HG03460 (cell line): Measurements from ENCODE around the gene ATP8A1.
"Not testable (repeated sequence)": the region's sequence is repeated elsewhere in the genome, so short reads cannot be mapped to it uniquely, and the experiment has no call there.

Source experiments
- ATAC-seq: cut with Tn5 transposase; IDR thresholded peaks from one replicate; pipeline ENCODE4 v1.9.1; 2021; ENCODE audit not compliant: unreplicated experiment

ATP8A1 gene

GRCh38 chr4:42474406-42474805 lies 182.5 kb downstream of the ATP8A1 start:
- ATAC-seq: no peak

DNA sequence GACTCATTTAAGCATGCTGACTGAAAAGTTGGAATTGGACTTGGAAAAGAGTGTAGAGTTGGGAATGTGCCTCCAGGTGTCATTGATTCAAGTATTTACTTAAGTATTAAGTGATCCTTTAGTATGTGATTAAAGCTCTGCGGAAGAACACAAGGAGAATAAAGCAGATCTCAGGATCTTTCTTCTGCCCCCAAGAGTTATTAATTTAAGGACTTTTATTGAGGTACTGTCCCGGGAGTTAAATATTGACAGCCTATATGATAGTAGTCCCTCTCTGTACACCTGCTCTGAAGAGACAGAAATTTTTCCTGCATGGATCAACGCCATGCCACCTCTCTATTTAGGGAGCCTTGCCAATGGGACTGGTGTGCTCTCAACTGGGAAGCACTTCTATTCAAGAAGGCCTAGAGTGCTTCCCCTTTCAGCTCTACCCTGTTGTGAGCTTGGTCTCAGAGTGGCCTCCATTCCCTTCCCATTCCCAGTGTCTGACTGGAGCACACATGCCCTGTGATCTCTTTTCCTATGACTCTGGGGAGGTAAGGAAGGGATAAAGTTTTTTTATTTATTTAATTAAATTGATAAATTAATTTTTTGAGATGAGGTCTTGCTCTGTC lies 183.7 kb downstream of the ATP8A1 start:
- no peak for ATAC-seq

DNA sequence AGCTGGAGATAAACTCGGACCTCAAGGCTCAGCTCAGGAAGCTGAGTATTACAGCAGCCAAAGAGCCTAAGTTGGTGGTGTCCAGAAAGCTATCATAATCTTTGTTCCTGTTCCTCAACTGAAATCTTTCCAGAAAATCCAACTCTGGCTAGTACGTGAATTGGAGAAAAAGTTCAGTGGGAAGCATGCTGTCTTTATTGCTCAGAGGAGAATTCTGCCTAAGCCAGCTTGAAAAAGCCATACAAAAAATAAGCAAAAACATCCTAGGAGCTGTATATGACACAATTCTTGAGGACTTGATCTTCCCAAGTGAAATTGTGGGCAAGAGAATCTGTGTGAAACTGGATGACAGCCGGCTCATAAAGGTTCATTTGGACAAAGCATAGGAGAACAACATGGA lies 185.0 kb downstream of the ATP8A1 start:
- no peak for ATAC-seq

GRCh38 chr4:42470023-42470422 lies 186.9 kb downstream of the ATP8A1 start:
- no peak for ATAC-seq

GRCh38 chr4:42467777-42468176 lies 189.1 kb downstream of the ATP8A1 start:
- ATAC-seq: not testable (repeated sequence)

DNA sequence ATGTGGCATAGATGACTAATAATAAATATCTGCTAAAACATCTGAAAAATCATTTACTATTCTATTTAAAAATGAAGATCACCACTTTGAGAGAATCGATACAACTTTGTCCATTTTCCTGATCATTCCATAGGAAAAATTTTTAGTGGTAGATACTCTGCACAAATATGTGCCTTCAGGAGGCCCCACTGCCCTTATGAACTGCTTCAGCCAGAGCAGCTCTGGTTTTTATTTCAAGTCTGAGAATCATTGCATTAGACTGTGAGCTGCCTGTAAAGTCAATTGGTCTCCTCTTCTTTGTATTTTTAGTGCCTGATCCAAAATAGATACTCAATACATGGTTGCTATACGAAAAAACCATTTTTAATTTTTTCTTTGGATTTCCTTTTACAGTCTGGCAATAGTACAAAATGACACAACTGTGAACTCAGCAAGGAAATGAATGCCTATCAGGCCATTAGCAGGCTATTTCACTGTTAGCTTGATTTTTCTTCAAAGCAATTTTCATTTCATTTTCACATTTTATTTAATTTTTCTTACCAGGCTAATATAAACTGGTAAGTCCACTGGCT lies 190.5 kb downstream of the ATP8A1 start:
- ATAC-seq: no peak

GRCh38 chr4:42464550-42465094 lies 192.3 kb downstream of the ATP8A1 start:
- ATAC-seq: no peak

- not testable (repeated sequence) for ATAC-seq
Observed at GRCh38 chr4:42461216-42461615, 195.7 kb downstream of the ATP8A1 start.

DNA sequence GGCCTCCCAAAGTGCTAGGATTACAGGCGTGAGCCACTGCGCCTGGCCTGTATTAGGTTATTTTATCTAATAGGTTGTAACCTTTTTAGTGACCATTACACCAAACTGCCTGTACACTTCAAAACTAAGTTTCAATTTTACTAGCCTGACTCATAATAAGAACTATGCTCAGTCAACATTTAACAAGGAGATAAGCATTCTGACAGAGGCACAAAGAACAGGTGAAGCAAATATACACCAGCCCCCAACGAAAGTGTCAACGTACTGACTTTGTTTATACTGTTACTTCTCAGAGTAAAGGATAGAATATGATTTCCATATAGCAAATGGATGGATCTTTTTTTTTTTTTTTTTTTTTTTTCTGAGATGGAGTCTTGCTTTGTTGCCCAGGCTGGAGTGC lies 196.9 kb downstream of the ATP8A1 start:
- ATAC-seq: peak; percentile 79

DNA sequence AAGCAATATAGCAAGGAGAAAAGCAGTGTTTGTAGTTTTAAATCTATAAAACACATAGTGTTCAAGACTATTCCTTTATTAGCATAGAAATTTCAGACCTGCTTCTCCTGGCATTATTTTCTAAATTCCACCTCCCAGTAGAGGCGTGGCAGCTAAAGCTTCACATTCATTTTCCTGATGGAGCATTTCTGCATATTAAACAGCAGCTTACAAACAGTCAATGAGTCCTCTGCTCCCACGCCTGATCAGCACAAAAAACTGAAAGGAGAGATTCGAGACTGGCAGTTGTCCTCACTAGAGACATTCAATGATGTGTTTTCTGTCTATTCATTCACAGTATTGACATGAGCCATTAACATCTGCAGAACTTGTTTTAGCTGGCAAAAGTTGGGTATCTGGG lies 198.2 kb downstream of the ATP8A1 start:
- ATAC-seq: no peak

DNA sequence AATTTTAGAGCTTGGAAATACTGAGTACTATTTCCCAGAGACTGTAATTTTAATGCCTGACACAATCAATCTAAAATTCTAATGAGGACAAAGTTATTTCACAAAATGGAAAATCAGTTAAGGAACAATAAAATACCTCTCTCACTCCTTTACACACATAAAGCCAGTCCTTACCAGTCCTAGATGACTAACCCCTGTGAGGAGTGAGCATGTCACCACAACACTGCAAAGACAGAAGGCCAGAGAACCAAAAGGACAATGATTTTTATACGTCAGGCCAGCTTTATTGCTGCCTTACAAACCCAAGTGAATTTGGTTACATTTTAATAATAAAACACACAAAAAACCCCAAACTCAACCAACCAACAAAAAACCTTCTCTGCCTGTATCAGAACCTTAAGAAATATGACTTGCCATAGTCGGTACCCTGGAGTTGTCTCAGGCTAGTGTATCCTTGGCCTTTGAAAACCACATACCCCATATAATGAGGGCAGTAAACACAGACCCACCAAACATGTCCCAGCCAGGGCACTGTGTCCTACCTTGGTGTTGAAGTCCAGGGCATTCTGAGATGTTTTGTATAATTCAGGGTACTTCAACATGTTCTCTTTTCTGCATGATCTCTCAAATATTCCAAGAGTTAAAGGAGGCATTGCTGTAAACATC lies 202.0 kb downstream of the ATP8A1 start:
- ATAC-seq: no peak

DNA sequence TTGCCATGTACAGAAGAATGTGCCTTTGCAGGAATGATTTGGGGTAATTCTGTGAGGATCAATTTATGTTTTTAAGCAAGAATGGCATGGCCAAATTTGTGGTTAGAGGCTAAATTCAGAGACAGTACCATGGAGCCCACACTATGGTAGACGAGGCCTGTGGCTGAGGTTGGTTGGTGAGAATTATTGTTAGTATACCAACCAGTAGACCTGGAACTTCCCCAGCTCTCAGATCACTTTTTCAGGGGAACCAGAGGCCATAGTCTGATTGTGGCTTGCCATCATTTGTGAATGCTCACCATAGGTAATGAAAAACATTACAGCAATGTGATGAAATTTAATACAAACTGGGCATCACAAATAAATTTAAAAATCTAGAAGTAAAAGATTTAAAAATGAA lies 203.3 kb downstream of the ATP8A1 start:
- ATAC-seq: peak; percentile 77

DNA sequence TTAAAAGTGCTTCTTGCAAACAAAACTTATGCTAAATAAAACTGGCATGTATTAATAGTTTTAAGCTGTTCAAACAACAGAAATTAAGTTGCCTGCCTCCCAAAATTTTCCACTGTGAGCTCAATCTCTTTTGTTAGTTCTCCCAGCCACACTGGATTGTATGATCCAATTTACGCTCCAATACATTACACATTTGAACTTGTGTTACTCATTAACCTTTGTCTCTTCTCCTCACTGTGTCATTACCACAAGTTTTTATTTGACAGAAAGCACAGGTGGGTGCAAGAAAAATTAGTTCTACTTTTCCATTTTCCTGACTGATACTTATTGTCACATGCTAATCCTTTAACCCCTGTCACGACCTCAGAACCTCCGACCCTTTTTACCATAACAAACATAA lies 204.1 kb downstream of the ATP8A1 start:
- ATAC-seq: no peak

- ATAC-seq: no peak
Observed at GRCh38 chr4:42446823-42447222, 210.1 kb downstream of the ATP8A1 start.

- ATAC-seq: no peak
Observed at GRCh38 chr4:42445038-42445437, 211.9 kb downstream of the ATP8A1 start.

DNA sequence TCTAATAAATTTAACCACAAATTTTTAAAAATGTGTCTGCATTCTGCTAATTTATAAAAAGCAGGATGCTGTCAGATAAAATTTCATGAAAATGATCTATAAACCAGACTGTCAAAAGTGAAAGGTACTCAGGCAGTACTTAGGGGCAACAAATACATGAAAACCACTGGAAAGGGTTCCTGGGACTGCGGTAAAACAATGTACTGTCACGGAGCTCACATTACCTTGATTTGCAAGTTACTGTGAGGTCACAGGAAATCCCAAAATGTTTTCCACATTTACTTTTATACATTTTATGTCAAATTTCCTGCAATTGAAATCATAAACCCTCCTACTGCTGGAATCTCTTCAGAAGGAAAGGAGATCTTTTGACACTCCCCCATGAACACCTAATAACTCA lies 214.3 kb downstream of the ATP8A1 start:
- no peak for ATAC-seq

GRCh38 chr4:42440083-42440482 lies 216.8 kb downstream of the ATP8A1 start:
- ATAC-seq: no peak

DNA sequence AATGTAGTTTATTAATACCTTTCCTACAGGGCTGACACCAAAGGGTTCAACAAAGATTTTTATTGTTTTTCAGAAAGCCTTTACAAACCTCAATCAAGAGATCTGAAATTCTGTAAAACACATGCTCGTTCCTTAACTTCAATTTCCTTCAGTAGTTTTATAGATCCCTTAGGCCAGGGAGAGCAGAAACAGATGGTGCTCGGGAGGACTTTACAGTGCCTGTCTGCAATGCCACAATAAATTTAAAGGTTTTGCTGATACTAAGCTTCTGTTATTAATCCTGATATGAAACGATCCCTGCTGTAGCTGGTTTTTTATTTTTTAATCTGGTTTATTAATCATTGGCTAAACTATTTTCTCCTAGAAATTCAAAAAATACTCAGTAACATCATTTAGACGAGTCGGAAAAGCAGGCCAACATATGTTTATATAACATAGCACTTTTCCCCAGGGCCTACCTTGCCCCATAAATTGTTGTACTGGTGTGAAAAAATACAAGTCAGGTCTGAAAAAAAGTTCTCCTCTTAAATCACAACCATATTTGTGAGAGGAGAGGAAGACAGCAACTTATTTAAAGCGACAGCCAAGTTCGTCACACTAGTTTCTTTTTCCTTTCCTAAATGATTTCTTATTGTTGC lies 219.9 kb downstream of the ATP8A1 start:
- ATAC-seq: no peak

GRCh38 chr4:42428036-42428435 lies 228.9 kb downstream of the ATP8A1 start:
- ATAC-seq: no peak

GRCh38 chr4:42425146-42426065 lies 231.5 kb downstream of the ATP8A1 start:
- ATAC-seq: no peak

DNA sequence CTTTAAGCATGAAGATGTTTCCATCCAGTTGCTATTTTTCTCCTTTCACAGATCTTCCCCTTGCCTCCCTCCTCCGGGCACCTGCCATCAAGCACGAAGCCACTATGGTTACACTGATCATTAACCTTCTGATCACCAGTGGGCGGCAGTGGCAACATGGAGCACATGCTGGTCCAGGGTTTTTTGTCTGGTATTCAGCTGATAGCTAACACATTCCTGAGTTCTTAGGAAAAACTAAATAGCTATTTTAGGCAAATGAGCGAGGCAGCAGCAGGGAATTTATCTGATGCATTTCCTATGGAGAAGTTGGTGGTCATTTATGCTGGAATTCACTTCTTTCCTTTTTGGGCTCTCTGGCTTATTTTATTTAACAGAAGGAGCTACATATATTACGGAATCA lies 236.8 kb downstream of the ATP8A1 start:
- ATAC-seq: no peak
